HG03558 (cell line): ENCODE measurements around the gene KIFC3.
"Not testable (repeated sequence)": the region's sequence is repeated elsewhere in the genome, so short reads cannot be mapped to it uniquely, and the experiment has no call there.

Experiments used
- ATAC-seq: cut with Tn5 transposase; IDR thresholded peaks from one replicate; pipeline ENCODE4 v1.9.1; 2021; ENCODE audit warnings: moderate number of reproducible peaks; ENCODE audit not compliant: unreplicated experiment; ENCODE audit errors: extremely low read depth

The KIFC3 gene, protein sequence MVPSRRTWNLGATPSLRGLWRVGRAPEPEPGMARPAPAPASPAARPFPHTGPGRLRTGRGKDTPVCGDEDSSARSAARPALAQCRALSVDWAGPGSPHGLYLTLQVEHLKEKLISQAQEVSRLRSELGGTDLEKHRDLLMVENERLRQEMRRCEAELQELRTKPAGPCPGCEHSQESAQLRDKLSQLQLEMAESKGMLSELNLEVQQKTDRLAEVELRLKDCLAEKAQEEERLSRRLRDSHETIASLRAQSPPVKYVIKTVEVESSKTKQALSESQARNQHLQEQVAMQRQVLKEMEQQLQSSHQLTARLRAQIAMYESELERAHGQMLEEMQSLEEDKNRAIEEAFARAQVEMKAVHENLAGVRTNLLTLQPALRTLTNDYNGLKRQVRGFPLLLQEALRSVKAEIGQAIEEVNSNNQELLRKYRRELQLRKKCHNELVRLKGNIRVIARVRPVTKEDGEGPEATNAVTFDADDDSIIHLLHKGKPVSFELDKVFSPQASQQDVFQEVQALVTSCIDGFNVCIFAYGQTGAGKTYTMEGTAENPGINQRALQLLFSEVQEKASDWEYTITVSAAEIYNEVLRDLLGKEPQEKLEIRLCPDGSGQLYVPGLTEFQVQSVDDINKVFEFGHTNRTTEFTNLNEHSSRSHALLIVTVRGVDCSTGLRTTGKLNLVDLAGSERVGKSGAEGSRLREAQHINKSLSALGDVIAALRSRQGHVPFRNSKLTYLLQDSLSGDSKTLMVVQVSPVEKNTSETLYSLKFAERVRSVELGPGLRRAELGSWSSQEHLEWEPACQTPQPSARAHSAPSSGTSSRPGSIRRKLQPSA

DNA sequence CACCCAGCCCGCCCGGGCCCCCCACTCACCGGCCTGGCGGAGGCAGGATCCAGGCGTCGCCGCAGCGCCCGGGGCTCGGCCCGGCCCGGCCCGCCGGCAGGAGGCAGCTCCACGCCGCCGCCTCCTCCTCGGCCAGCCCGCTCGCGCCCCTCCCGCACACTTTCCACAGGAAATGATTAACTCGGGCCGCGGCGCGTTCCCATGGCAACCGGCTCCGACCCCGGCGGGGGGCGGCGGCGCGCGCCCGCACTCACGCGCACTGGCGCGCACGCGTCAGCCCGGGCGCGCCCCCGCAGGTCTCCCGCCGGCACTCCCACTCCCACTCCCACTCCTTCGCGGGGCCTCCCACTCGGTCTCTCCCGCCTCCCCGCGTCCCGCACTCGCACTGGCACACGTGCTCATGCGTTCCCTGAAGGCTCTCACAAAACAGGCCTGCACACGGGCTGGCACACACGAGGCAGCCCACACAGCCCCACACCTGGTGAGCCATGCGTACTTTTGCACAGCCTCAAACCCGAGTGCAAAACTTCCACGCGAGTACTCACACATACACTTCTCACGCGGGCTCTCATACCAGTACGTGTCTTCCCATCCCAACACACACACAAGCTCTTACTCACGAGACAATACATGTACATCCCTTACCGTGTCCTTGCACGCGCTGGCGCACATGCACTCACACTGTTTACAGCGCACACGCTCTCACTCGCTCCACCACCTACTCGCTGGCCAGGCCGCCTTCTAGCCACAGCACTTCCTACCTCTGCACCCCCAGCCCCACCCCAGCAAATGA, at the start of gene KIFC3:
Gene KIFC3 (minus strand): TSS at position 151 of the 793 bp plus-strand sequence. CDS start 4,248 bp downstream, outside the sequence.
- ATAC-seq: no peak

DNA sequence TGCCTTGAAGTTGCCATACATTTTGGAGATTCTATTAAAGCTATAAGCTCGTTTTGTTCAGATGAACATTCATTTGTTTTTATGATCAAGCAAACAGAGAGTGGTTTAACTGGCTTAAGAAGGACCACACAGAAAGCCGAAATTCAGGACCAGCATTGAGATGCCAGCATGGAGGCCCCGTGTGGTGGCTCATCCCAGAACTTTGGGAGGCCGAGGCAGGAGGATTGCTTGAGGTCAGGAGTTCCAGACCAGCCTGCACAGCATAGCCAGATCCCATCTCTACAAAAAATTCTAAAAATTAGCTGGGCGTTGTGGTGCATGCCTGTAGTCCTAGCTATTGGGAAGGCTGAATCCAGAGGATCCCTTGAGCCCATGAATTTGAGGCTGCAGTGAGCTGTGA, 45.9 kb upstream of the KIFC3 start:
- ATAC-seq: no peak

- ATAC-seq: not testable (repeated sequence)
These were observed 44.6 kb upstream of the KIFC3 start for GRCh38 chr16:57846931-57847330.

DNA sequence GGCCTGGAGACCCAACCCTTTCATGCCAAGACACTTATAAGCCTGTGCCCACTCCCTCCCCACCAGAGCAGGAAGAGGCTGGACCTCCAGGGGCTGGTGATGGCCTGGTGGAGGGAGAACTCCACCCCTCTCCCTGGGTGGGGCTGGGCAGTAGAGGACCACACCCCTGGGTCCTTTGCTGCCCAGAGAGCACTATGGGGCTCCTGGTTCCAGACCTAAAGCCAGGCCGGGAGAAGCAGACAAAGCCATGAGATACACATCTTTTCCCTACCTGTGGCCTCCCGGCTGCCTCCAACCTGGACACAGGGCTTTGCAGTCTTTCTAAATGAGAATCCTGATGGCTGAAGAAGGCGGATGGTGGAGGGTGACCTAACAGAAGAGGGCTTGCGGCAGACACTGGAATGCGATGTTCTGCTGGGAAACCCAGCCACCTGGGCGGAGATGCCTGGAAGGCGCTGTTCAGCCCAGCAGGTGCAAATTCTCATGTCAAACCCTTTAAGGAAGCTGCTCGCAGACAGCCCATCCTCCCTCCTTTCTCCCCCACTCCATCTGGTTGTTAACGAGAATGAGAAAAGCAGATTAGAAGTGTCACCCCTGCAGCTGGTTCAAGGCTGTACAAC, 43.9 kb upstream of the KIFC3 start:
- no peak for ATAC-seq

- no peak for ATAC-seq
These were observed 42.8 kb upstream of the KIFC3 start for GRCh38 chr16:57845115-57845514.

DNA sequence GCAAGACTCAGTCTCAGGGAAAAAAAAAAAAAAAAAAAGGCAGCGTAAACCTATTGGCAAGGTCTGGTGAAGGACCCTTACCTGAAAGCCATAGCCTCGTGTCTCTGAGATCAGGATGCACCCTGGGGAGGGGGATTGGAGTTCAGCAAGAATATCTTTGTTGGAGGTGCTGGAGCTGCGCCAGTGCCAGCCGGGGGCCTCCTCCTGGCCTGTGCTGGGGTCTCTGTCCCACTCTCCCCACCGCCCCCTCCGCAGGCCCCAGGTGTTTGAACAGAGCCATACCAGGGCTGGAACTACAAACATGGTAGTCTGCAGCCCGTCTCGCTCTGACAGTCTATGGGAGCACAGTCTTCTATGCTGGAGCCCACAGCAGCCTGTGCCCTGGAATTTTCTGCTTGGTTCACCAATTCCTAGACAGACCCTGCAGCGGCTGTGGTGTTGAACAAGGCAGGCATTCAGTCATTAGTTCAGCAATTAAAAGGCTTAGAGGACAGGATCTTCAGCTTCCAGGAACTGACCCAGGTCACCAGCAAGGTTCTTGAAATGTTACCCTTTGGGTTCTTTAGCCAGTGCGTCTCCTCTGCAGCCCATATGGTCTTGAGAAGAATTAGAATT, 42.2 kb upstream of the KIFC3 start:
- ATAC-seq: no peak

GRCh38 chr16:57843400-57843799, 41.1 kb upstream of the KIFC3 start:
- no peak for ATAC-seq

DNA sequence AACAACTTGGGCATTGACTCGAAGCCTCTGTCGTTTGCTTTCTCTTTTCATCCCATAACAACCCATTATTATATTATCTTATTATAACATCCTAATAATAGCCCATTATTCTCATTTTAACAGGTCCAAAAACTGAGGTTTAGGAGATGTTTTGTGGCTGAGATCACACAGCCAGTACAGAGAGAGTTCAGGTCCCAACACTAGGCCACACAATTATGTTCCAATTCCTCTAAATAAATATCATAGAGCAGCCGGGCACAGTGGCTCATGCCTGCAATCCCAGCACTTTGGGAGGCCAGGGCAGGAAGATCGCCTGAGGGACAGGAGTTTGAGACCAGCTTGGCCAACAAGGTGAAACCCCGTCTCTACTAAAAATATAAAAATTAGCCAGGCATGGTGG, 40.3 kb upstream of the KIFC3 start:
- no peak for ATAC-seq

GRCh38 chr16:57840833-57841232, 38.5 kb upstream of the KIFC3 start:
- ATAC-seq: no peak

DNA sequence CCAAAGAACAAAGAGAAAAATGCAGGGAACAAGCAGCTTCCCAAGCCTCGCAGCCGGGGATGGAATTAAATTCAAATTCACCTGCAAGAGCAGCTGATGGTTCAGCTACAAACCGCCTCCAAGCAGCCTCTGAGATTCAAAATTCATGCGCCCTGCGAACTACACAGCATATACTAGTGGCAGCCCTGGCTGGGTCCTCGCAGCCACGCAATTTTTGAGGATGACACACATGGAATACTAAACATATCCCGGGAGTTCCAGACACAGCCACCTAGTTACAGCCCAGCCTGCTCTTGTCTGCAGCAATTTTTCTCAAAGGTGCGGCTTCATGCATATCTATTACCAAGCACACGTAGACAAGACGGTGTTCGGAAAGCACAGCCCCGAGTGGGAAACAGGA, 35.9 kb upstream of the KIFC3 start:
- ATAC-seq: no peak

DNA sequence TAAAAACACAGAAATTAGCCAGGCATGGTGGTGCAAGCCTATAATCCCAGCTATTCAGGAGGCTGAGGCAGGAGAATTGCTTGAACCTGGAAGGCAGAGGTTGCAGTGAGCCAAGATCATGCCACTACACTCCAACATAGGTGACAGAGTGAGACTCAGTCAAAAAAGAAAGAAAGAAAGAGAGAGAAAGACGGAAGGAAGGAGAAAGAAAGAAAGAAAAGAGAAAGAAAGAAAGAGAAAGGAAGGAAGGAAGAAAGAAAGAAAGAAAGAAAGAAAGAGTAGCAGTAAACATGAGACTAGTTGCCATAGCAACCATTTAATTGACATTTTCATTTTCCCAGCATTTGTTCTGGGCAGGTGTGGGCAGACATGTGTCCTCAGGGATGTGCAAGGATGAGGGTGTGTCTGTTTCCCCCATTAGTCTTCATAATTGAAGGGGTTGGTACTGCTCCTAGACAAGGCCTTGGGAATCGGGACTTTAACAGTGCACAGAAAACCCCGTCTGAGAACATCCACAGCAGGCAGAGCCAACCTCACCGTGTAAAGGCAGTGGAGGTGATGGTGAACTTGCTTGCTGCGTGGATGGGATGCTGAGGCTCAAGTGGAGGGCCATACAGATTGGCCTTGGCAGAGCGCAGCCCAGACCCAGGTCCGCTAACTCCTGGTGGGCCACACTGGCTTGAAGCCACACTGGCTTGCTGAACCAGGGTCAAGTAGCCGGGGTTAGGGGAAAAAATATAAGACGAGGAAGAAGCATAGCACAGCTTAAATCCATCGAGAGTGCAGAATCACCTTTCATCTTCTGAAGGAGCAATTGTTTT, 35.2 kb upstream of the KIFC3 start:
- no peak for ATAC-seq

- not testable (repeated sequence) for ATAC-seq
These were observed 33.1 kb upstream of the KIFC3 start for GRCh38 chr16:57835439-57835838.

GRCh38 chr16:57834936-57835335, 32.6 kb upstream of the KIFC3 start:
- no peak for ATAC-seq

GRCh38 chr16:57830890-57831484, 28.7 kb upstream of the KIFC3 start:
- ATAC-seq: no peak

DNA sequence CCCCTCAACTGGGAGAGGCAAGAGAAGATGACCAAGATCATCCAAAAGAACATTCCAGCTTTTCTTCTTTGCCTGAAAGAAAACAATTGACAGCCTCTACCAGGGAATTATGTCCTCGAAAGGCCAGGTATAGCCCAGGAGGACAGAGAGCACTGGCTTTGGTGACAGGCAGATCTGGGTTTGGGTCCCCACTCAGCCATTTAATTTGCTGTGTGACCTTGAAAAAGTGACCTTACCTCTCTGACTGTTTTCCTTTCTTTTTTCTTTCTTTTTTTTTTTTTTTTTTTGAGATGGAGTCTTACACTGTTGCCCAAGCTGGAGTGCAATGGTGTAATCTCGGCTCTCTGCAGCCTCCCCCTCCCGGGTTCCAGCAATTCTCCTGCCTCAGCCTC, 27.7 kb upstream of the KIFC3 start:
- no peak for ATAC-seq

GRCh38 chr16:57828272-57829161, 26.2 kb upstream of the KIFC3 start:
- ATAC-seq: no peak
